Placental pericyte (primary cell): ENCODE measurements around the gene HSPA12A. TPM values are rescaled to one million over a fixed set of nuclear protein-coding genes. Genes with fewer than 3 reads are reported as not detected.

ENCODE experiments used
- total RNA-seq: library from RNA; depleted of rRNA; stranded (reverse); fragments of >200 nt; gene quantifications from 2 replicates; pipeline ENCODE4 v1.2.3, GENCODE V29; 2012

HSPA12A gene
- total RNA-seq: 12.9 and 18.9 TPM in 2 replicates

GRCh38 chr10:116742367-116743265 lies at the start of gene HSPA12A:
Gene HSPA12A, minus strand, starts transcription at chr10:116742566. Its CDS starts 97 bp downstream, at chr10:116742469.

Other genes with a start within 250 kb of the HSPA12A start
- gene PNLIP, start 196.6 kb downstream of the HSPA12A start, total RNA-seq: not detected in 2 replicates
- gene PNLIPRP1, start 151.6 kb downstream of the HSPA12A start, total RNA-seq: not detected in 2 replicates
- not detected in 2 replicates for gene PNLIPRP2, start 121.6 kb downstream of the HSPA12A start, total RNA-seq
- under 0.01 TPM in 1 of 2 replicates, not detected in the other for gene ENO4, start 106.9 kb upstream of the HSPA12A start, total RNA-seq